ENCODE results near the gene SOX13.
"Not testable (repeated sequence)": the region's sequence is repeated elsewhere in the genome, so short reads cannot be mapped to it uniquely, and the experiment has no call there.

Gene SOX13

GRCh38 chr1:204087893-204088528 lies 15.1 kb downstream of the SOX13 start:
- no peak for DNase-seq

- no peak for DNase-seq
These were observed 15.7 kb downstream of the SOX13 start for GRCh38 chr1:204088596-204088995.

GRCh38 chr1:204089044-204089751 lies 16.3 kb downstream of the SOX13 start:
- DNase-seq: peak; percentile 54

GRCh38 chr1:204090132-204090531 lies 17.2 kb downstream of the SOX13 start:
- DNase-seq: not testable (repeated sequence)

GRCh38 chr1:204091066-204091465 lies 18.2 kb downstream of the SOX13 start:
- DNase-seq: no peak

- no peak for DNase-seq
These were observed 18.9 kb downstream of the SOX13 start for GRCh38 chr1:204091787-204092312.

GRCh38 chr1:204092632-204093420 lies 19.9 kb downstream of the SOX13 start:
- DNase-seq: no peak

- no peak for DNase-seq
These were observed 20.5 kb downstream of the SOX13 start for GRCh38 chr1:204093421-204093717.

GRCh38 chr1:204093781-204094180 lies 20.9 kb downstream of the SOX13 start:
- no peak for DNase-seq

GRCh38 chr1:204094313-204094729 lies 21.4 kb downstream of the SOX13 start:
- no peak for DNase-seq

- DNase-seq: no peak
These were observed 22.1 kb downstream of the SOX13 start for GRCh38 chr1:204094856-204095634.

- DNase-seq: no peak
These were observed 24.0 kb downstream of the SOX13 start for GRCh38 chr1:204096931-204097330.

- DNase-seq: no peak
These were observed 25.8 kb downstream of the SOX13 start for GRCh38 chr1:204098683-204099082.

- not testable (repeated sequence) for DNase-seq
These were observed 26.8 kb downstream of the SOX13 start for GRCh38 chr1:204099754-204100153.

GRCh38 chr1:204102029-204102611 lies 29.2 kb downstream of the SOX13 start:
- DNase-seq: no peak

GRCh38 chr1:204102739-204103430 lies 30.0 kb downstream of the SOX13 start:
- DNase-seq: no peak

- no peak for DNase-seq
These were observed 30.5 kb downstream of the SOX13 start for GRCh38 chr1:204103431-204103741.

- no peak for DNase-seq
These were observed 31.6 kb downstream of the SOX13 start for GRCh38 chr1:204104331-204105130.

GRCh38 chr1:204105131-204105515 lies 32.2 kb downstream of the SOX13 start:
- DNase-seq: no peak

- no peak for DNase-seq
These were observed 33.9 kb downstream of the SOX13 start for GRCh38 chr1:204106825-204107224.

- no peak for DNase-seq
These were observed 35.0 kb downstream of the SOX13 start for GRCh38 chr1:204107892-204108291.

Measured in right forelimb (tissue), 1 donor.